Thyroid gland (tissue), 4 donors: ENCODE data around the gene VPS26B.

Source experiments
- POLR2A ChIP-seq, 2 donors: fragments of 450-650 bp; IDR thresholded peaks; one replicate each; pipeline ENCODE4 v1.6.1; 2017; ENCODE audit warnings: antibody characterized with exemption in 2 of 2, mild to moderate bottlenecking in 2 of 2, moderate library complexity in 1 of 2
- TF ChIP-seq, protein P1 (sequence below), 6 experiments: fragments of 200-600 bp in 3 of 6; fragments of 450-650 bp in 3 of 6; sonication (generic) in 3 of 6; IDR thresholded peaks; one replicate each; pipeline ENCODE4 v1.5.1; 2016 to 2019; ENCODE audit warnings: antibody characterized with exemption in 6 of 6, mild to moderate bottlenecking in 2 of 6, inconsistent platforms in 1 of 6, moderate library complexity in 1 of 6

DNA sequence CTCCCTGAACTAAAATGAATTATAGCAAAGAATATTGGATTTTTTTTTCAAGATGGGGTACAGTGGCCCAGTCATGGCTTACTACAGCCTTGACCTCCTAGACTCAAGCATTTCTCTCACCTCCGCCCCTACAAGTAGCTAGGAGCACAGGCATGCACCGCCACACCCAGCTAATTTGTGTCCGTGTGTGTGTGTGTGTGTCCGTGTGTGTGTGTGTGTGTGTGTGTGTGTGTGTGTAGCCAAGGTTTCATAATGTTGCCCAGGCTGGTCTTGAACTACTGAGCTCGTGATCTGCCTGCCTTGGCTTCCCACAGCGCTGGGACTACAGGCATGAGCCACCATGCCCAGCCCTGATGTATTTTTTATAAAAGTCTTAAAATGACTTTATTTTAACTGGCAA is 16.1 kb downstream of the VPS26B start:
- no peak for TF ChIP-seq POLR2A (IDR thresholded peaks at IDR 0.05)
- TF ChIP-seq, protein P1, sequence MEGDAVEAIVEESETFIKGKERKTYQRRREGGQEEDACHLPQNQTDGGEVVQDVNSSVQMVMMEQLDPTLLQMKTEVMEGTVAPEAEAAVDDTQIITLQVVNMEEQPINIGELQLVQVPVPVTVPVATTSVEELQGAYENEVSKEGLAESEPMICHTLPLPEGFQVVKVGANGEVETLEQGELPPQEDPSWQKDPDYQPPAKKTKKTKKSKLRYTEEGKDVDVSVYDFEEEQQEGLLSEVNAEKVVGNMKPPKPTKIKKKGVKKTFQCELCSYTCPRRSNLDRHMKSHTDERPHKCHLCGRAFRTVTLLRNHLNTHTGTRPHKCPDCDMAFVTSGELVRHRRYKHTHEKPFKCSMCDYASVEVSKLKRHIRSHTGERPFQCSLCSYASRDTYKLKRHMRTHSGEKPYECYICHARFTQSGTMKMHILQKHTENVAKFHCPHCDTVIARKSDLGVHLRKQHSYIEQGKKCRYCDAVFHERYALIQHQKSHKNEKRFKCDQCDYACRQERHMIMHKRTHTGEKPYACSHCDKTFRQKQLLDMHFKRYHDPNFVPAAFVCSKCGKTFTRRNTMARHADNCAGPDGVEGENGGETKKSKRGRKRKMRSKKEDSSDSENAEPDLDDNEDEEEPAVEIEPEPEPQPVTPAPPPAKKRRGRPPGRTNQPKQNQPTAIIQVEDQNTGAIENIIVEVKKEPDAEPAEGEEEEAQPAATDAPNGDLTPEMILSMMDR (IDR thresholded peaks at IDR 0.05): no peak
